ENCODE measurements around the gene DBNL. TPM values are rescaled to one million over a fixed set of nuclear protein-coding genes. Genes with fewer than 3 reads are reported as not detected.
A peak's percentile ranks its signal among the peaks of the same experiment; 100 is the strongest.

Gene DBNL
- total and polyA plus RNA-seq, 9 donors, result 22.0 to 91.1 (median 66.0) TPM

DNA sequence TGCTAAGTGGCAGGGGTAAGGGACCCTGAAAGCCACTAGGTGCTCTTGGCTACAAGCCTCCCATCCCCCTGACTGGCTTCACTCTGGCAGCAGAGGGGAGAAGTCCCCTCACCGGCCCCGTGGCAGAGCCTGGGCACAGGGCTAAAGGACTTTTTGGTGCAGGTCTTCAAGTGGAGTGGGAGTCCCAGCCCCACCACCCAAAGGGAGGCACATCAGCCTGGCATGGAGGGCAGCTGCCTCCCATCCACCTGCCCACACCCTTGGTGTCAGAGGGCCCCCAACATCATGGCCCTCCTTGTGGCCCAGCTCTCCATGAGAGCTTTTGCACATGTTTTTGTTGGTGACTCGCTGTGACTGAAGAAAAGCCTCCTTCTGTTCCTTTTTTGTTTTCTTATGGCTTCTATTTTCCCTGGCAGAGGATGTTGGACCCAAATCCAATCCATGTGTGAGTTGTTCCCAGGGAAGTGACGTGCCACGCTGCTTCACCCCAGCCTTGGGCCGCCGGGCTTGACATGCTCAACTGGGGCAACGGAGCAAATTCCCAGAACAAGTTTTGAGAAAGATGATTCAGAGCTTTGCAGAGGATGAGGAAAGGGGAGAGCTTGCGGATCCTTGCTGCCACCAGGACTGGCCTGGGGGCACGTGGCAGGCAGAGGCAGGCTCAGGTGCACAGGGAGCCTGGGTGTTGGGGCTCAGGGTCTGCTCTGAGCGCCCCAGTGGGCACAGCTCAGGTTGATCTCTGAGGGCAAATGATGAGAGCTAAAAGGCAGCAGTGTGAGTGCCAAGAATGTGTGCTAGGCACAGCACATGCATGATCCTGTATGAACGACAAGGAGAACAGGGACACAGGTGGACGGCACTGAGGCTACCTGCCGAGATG lies 57.7 kb downstream of the DBNL start:
- no peak for DNase-seq
- no peaks in the 10 kb centered on the region for H3K27me3 ChIP-seq
- H3K4me3 ChIP-seq, result no peak overlapping the region
- intact Hi-C loops (cut with DNase I), result no loop called here
- TF ChIP-seq POLR2A (IDR thresholded peaks at IDR 0.05) (no peak), EP300 (IDR thresholded peaks at IDR 0.05) (peak; percentile 48)
- no peaks in the 10 kb centered on the region for H3K9me3 ChIP-seq
- 82 to 87% (median 86%) methylated on average over 14 of the region's 14 CpGs for WGBS, 3 donors
- peak overlapping the region; percentile 77 to 89 for H3K27ac ChIP-seq
- peaks cover 17% of the 10 kb centered on the region for H3K4me1 ChIP-seq (ENCODE audit: insufficient read depth)
- no peaks in the 10 kb centered on the region for H3K36me3 ChIP-seq

DNA sequence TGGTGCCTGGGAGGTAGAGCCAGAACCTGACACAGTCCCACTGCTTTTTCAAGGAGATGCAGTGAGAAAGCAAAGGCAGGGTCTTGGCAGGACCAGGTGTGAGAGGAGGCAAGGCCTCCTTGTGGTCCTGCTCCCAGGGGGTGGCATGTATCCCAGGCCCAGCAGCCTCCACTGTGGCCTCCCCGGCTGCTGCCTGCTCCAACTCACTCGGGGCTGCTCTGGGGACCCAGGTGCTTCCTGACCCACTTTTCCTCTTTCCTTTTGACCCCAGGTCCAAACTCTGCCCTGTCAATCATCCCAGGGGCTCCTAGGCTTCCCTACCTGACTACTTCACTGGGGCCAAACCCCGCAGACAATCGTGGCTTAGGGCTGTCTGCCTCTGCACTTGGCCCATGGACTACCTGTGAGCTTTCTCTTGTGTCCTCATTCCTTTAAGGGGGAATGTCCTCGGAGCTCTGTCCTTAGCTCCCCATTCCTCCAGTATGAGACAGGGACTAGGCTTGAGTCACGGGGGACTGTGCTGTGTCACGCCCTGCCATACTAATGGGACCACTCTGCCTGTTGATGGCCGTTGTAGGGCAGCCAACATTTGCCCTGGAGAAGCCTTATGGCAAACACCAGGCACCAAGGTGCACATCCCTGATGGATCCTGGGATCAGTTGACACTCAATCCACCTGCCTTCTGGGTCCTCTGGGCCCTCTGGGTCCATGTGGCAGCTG lies 58.5 kb downstream of the DBNL start:
- whole genome bisulfite sequencing, 3 donors, result 80 to 85% (median 84%) methylated on average over 8 of the region's 8 CpGs
- peak in 1 of 5 donors; percentile 25 for DNase-seq
- no peaks in the 10 kb centered on the region for H3K9me3 ChIP-seq
- no peaks in the 10 kb centered on the region for H3K36me3 ChIP-seq
- intact Hi-C loops (cut with DNase I), result no loop called here
- peak overlapping the region; percentile 77 to 89 for H3K27ac ChIP-seq
- TF ChIP-seq, protein P1, sequence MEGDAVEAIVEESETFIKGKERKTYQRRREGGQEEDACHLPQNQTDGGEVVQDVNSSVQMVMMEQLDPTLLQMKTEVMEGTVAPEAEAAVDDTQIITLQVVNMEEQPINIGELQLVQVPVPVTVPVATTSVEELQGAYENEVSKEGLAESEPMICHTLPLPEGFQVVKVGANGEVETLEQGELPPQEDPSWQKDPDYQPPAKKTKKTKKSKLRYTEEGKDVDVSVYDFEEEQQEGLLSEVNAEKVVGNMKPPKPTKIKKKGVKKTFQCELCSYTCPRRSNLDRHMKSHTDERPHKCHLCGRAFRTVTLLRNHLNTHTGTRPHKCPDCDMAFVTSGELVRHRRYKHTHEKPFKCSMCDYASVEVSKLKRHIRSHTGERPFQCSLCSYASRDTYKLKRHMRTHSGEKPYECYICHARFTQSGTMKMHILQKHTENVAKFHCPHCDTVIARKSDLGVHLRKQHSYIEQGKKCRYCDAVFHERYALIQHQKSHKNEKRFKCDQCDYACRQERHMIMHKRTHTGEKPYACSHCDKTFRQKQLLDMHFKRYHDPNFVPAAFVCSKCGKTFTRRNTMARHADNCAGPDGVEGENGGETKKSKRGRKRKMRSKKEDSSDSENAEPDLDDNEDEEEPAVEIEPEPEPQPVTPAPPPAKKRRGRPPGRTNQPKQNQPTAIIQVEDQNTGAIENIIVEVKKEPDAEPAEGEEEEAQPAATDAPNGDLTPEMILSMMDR (IDR thresholded peaks at IDR 0.05), result no peak
- TF ChIP-seq EP300 (IDR thresholded peaks at IDR 0.05), result no peak
- TF ChIP-seq POLR2A (IDR thresholded peaks at IDR 0.05), result no peak
- no peak overlapping the region for H3K4me3 ChIP-seq
- no peaks in the 10 kb centered on the region for H3K27me3 ChIP-seq
- H3K4me1 ChIP-seq (ENCODE audit: insufficient read depth), result peaks cover 20% of the 10 kb centered on the region

DNA sequence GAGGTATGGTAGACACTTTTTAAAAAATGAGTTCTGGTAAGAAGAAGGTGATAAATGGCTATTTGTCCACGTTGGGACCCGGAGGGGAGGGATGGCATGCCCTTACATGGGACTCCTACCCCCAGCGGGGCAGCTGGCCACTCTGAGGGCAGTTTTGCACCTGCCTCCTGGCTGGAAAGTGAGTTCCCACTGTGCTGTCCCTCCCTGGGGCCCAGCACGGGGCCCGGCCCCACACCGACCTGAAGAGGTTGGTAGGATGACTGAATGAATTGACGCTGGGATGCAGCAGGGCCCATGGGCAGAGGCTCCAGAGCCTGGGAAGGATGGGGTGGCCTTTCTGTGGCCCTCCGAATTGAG lies 59.0 kb downstream of the DBNL start:
- Histone ChIP-seq H3K27me3 (no peaks in the 10 kb centered on the region), H3K4me1 (ENCODE audit: insufficient read depth) (peaks cover 21% of the 10 kb centered on the region), H3K36me3 (no peaks in the 10 kb centered on the region), H3K27ac (peak overlapping the region; percentile 77 to 89), H3K9me3 (no peaks in the 10 kb centered on the region), H3K4me3 (no peak overlapping the region)
- no peak for TF ChIP-seq EP300 (IDR thresholded peaks at IDR 0.05)
- no peak for TF ChIP-seq POLR2A (IDR thresholded peaks at IDR 0.05)
- TF ChIP-seq, protein P1 (IDR thresholded peaks at IDR 0.05), result no peak
- DNase-seq, result no peak
- intact Hi-C loops (cut with DNase I), result no loop called here
- WGBS, 3 donors, result 52 to 65% (median 58%) methylated on average over 8 of the region's 8 CpGs

DNA sequence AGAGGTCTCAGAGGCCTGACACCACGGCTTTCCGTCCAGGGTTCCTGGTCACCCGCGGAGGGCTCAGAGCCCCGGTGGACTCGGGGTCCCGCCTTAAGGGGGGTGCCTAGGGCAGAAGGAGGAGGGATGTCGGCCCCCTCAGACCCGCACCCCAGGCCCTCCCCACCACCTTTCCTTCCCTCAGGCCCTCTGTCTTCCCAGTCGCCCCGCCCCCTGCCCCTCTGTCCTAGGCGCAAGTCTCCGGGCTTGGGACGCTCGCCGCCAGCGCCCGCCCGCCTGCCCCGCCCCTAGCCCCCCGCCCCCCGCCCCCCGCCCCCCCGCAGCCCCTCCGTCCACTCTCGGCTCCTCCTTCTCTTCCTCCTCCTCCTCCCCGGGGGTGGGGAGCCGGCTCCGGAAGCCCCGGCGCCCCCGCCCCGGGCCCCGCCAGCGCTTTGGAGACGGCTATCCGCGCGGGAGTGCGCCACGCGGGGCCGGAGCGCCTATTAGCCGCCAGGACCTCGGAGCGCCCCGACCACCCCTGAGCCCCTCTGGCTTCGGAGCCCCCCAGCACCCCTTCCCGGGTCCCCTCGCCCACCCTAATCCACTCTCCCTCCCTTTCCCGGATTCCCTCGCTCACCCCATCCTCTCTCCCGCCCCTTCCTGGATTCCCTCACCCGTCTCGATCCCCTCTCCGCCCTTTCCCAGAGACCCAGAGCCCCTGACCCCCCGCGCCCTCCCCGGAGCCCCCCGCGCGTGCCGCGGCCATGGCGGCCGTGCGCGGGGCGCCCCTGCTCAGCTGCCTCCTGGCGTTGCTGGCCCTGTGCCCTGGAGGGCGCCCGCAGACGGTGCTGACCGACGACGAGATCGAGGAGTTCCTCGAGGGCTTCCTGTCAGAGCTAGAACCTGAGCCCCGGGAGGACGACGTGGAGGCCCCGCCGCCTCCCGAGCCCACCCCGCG lies 59.7 kb downstream of the DBNL start, which contains the start of gene AEBP1:
Gene AEBP1, plus strand, starts transcription at position 423 of the 937 bp plus-strand sequence. Its CDS starts 321 bp downstream, at position 744.
- Histone ChIP-seq H3K9me3 (no peaks in the 10 kb centered on the region), H3K27me3 (no peaks in the 10 kb centered on the region), H3K36me3 (no peaks in the 10 kb centered on the region), H3K4me3 (peak within 1 kb of the TSS; percentile 71), H3K27ac (peak within 1 kb of the TSS; percentile 89 to 93), H3K4me1 (ENCODE audit: insufficient read depth) (peaks cover 21% of the 10 kb centered on the region)
- TF ChIP-seq POLR2A (IDR thresholded peaks at IDR 0.05) (peak; percentile 29), EP300 (IDR thresholded peaks at IDR 0.05) (no peak)
- TF ChIP-seq, protein P1 (IDR thresholded peaks at IDR 0.05), result no peak
- WGBS, 3 donors, result 1 to 4% (median 2%) methylated on average over 37 to 84 of the region's 87 CpGs
- DNase-seq, result peak; percentile 65 to 78 (median 73)
- intact Hi-C loops (cut with DNase I), result loop anchor here in 2 of 4 donors (2.0 kb wide), 2 partner anchors 21 to 23 kb away; partner anchors contain the start of gene POLM (in 1 of the 2)
